ENCODE data around the gene RNF217. TPM values are rescaled to one million over a fixed set of nuclear protein-coding genes. Genes with fewer than 3 reads are reported as not detected.

Gene RNF217
- total and polyA plus RNA-seq, 2 of the 8 experiments (the other 6 are each of a cell fraction or from before 2014, with no cell fraction given), result 2.0 to 8.9 TPM

GRCh38 chr6:125114248-125114858 lies 152.1 kb downstream of the RNF217 start:
- 0% methylated on average over 1 of the region's 1 CpG; no CpG with 5 or more reads in 1 of the 2 experiments for WGBS, 2 experiments (ENCODE audit: extremely low coverage in 1 of 2, insufficient coverage in 1 of 2, insufficient read length in 1 of 2, insufficient replicate concordance in 2 of 2, low coverage in 1 of 2, low lambda C conversion rate in 2 of 2, missing lambda C conversion rate in 1 of 2)
- FAIRE-seq (no peak), DNase-seq (ENCODE audit: low read depth in 1 of 2, low spot score in 2 of 2) (no peak)
- no peak overlapping the region for H3K4me3 ChIP-seq (ENCODE audit: extremely low read depth in 1 of 4, insufficient read depth in 2 of 4, low read depth in 3 of 4, low read length in 4 of 4)
- H3K4me1 ChIP-seq (replicated peaks in 1 of 4; ENCODE audit: control insufficient read depth in 3 of 4, insufficient read depth in 4 of 4, low read length in 3 of 4), result no peaks in the 10 kb centered on the region
- no peak overlapping the region for H2BK15ac ChIP-seq (ENCODE audit: low read length)
- no peak overlapping the region for H2BK120ac ChIP-seq (replicated peaks; ENCODE audit: low read depth, low read length)
- no peaks in the 10 kb centered on the region for H3K79me2 ChIP-seq (ENCODE audit: control insufficient read depth in 1 of 2, insufficient read depth in 2 of 2, low read length in 2 of 2)
- H4K91ac ChIP-seq (replicated peaks; ENCODE audit: insufficient read length, low read length), result no peak overlapping the region
- no peak overlapping the region for H3K14ac ChIP-seq (ENCODE audit: insufficient read length)
- no peaks in the 10 kb centered on the region for H4K20me1 ChIP-seq (replicated peaks in 1 of 2; ENCODE audit: control insufficient read depth in 1 of 2, insufficient read depth in 2 of 2, low read length in 2 of 2)
- H3K27ac ChIP-seq (ENCODE audit: low read depth, low read length), result no peak overlapping the region
- H2AFZ ChIP-seq (ENCODE audit: low read length), result no peak overlapping the region
- no peak overlapping the region for H3K18ac ChIP-seq (ENCODE audit: extremely low read depth, low read length)
- H2BK5ac ChIP-seq (ENCODE audit: low read depth, low read length), result no peak overlapping the region
- no peak overlapping the region for H3K4me2 ChIP-seq (ENCODE audit: insufficient read depth in 1 of 2, low read depth in 2 of 2, low read length in 2 of 2)
- ChIA-PET POLR2A (ENCODE audit: partially characterized antibody) (no interaction called here), CTCF (ENCODE audit: partially characterized antibody) (interaction anchor here (0.6 to 3.9 kb wide), 46 partner anchors 9 to 401 kb away, joined by 3 to 69 read pairs (median 4); partner anchors contain the start of genes HDDC2, RNF217 and TPD52L1)
- H4K5ac ChIP-seq (ENCODE audit: insufficient read length, low read depth, low read length), result no peak overlapping the region
- no peak overlapping the region for H3K9ac ChIP-seq (replicated peaks in 1 of 4; ENCODE audit: extremely low read depth in 1 of 4, low read depth in 3 of 4, low read length in 3 of 4)
- no peaks in the 10 kb centered on the region for H3K36me3 ChIP-seq (ENCODE audit: control insufficient read depth in 2 of 4, insufficient read depth in 4 of 4, low read length in 3 of 4)
- no peak overlapping the region for H3K23ac ChIP-seq (ENCODE audit: insufficient read length)
- H2BK20ac ChIP-seq (ENCODE audit: low read length), result no peak overlapping the region
- H4K8ac ChIP-seq (ENCODE audit: extremely low read depth, insufficient read depth, low read length), result no peak overlapping the region
- no peaks in the 10 kb centered on the region for H3K79me1 ChIP-seq (ENCODE audit: low read depth, low read length)
- no peak overlapping the region for H2AK5ac ChIP-seq (ENCODE audit: low read depth, low read length)
- H3K56ac ChIP-seq (replicated peaks; ENCODE audit: insufficient read length, low read depth, low read length), result no peak overlapping the region
- H2BK12ac ChIP-seq (ENCODE audit: low read depth, low read length), result no peak overlapping the region
- no peaks in the 10 kb centered on the region for H3K27me3 ChIP-seq (replicated peaks in 1 of 4; ENCODE audit: control insufficient read depth in 3 of 4, extremely low read depth in 1 of 4, insufficient read depth in 3 of 4, low read length in 3 of 4)
- H3K9me3 ChIP-seq (ENCODE audit: insufficient read depth in 2 of 2, low read depth in 1 of 2, low read length in 1 of 2), result peaks cover 5 to 6% of the 10 kb centered on the region in 2 experiments; a peak in 2 of 4 replicates
- H3K23me2 ChIP-seq (ENCODE audit: low read depth, low read length), result no peaks in the 10 kb centered on the region
- H3K4ac ChIP-seq (replicated peaks; ENCODE audit: insufficient read length, low read depth, low read length), result no peak overlapping the region
- TF ChIP-seq TEAD4 (IDR thresholded peaks at IDR 0.05; ENCODE audit: low read depth, low read length) (no peak), ZNF274 (IDR thresholded peaks at IDR 0.05; ENCODE audit: borderline replicate concordance, extremely low read depth, low read length) (no peak), RAD21 (IDR thresholded peaks at IDR 0.05 in 1 of 2, conservative IDR thresholded peaks at IDR 0.05 in 1 of 2; ENCODE audit: low read depth in 2 of 2, low read length in 2 of 2) (peak; percentile 70 to 79), KDM4A (IDR thresholded peaks at IDR 0.05; ENCODE audit: low read depth, low read length, severe bottlenecking) (no peak), TAF1 (IDR thresholded peaks at IDR 0.05; ENCODE audit: low read depth, low read length) (no peak), PHF8 (conservative IDR thresholded peaks at IDR 0.05; ENCODE audit: low read depth, low read length) (no peak), HDAC6 (IDR thresholded peaks at IDR 0.05; ENCODE audit: low read depth, low read length) (no peak), ATF3 (IDR thresholded peaks at IDR 0.05; ENCODE audit: insufficient read depth, low read depth, low read length) (no peak), TCF12 (IDR thresholded peaks at IDR 0.05; ENCODE audit: low read depth, low read length) (no peak), SIRT6 (IDR thresholded peaks at IDR 0.05; ENCODE audit: low read length) (no peak)

Measured in H1 (cell line).